WERI-Rb-1 (cell line): ENCODE measurements around the gene KNTC1.
"Not testable (repeated sequence)": the region's sequence is repeated elsewhere in the genome, so short reads cannot be mapped to it uniquely, and the experiment has no call there.

Source experiments
- DNase-seq: peaks from one replicate; pipeline ENCODE4 v3.0.0-alpha.2; 2020
- H3K27ac ChIP-seq: fragments of 250-450 bp; sonication (Bioruptor Pico); 2 replicates; pipeline ENCODE4 v1.5.1; 2020; ENCODE audit warnings: mild to moderate bottlenecking, moderate library complexity
- H3K27me3 ChIP-seq: fragments of 250-450 bp; sonication (Bioruptor Pico); 2 replicates; pipeline ENCODE4 v1.5.1; 2021; ENCODE audit warnings: mild to moderate bottlenecking, low read depth, moderate library complexity; ENCODE audit not compliant: insufficient read depth, severe bottlenecking
- H3K36me3 ChIP-seq: fragments of 250-450 bp; sonication (Bioruptor Pico); 2 replicates; pipeline ENCODE4 v1.5.1; 2020; ENCODE audit warnings: mild to moderate bottlenecking, moderate library complexity
- H3K4me3 ChIP-seq: 2 replicates; pipeline ENCODE4 v1.5.1; 2011; ENCODE audit warnings: low read depth, mild to moderate bottlenecking, control low read depth, low read length
- H3K9me3 ChIP-seq: fragments of 250-450 bp; sonication (Bioruptor Pico); 2 replicates; pipeline ENCODE4 v1.5.1; 2021; ENCODE audit warnings: mild to moderate bottlenecking, moderate library complexity; ENCODE audit not compliant: severe bottlenecking
- CTCF ChIP-seq: IDR thresholded peaks from 2 replicates; pipeline ENCODE4 v1.5.1; 2011; ENCODE audit warnings: low read depth, mild to moderate bottlenecking, control low read depth, inconsistent platforms, low read length

KNTC1 gene

GRCh38 chr12:122506393-122506938, 20.6 kb upstream of the KNTC1 start:
- H3K4me3 ChIP-seq = no peak overlapping the region
- H3K36me3 ChIP-seq = peaks cover 88% of the 10 kb centered on the region
- H3K9me3 ChIP-seq = no peaks in the 10 kb centered on the region
- DNase-seq = no peak
- no peaks in the 10 kb centered on the region for H3K27me3 ChIP-seq
- no peak for TF ChIP-seq CTCF
- no peak overlapping the region for H3K27ac ChIP-seq

- Histone ChIP-seq H3K9me3 (no peaks in the 10 kb centered on the region), H3K36me3 (peaks cover 98% of the 10 kb centered on the region), H3K4me3 (no peak overlapping the region), H3K27ac (no peak overlapping the region), H3K27me3 (no peaks in the 10 kb centered on the region)
- no peak for DNase-seq
- no peak for TF ChIP-seq CTCF
Measured at GRCh38 chr12:122508163-122508562, 18.9 kb upstream of the KNTC1 start.

- DNase-seq, H3K27me3 ChIP-seq, H3K4me3 ChIP-seq, H3K9me3 ChIP-seq, H3K27ac ChIP-seq: not testable (repeated sequence)
- peaks cover 97% of the 10 kb centered on the region for H3K36me3 ChIP-seq
Measured at GRCh38 chr12:122513028-122513427, 14.0 kb upstream of the KNTC1 start.

GRCh38 chr12:122513660-122514059, 13.4 kb upstream of the KNTC1 start:
- peaks cover 97% of the 10 kb centered on the region for H3K36me3 ChIP-seq
- H3K9me3 ChIP-seq = no peaks in the 10 kb centered on the region

GRCh38 chr12:122515275-122515674, 11.8 kb upstream of the KNTC1 start:
- no peak for TF ChIP-seq CTCF
- no peak overlapping the region for H3K4me3 ChIP-seq
- H3K36me3 ChIP-seq = peaks cover 97% of the 10 kb centered on the region
- H3K27me3 ChIP-seq = no peaks in the 10 kb centered on the region
- no peaks in the 10 kb centered on the region for H3K9me3 ChIP-seq
- no peak for DNase-seq
- no peak overlapping the region for H3K27ac ChIP-seq

More at GRCh38 chr12:122513660-122514059, 13.4 kb upstream of the KNTC1 start:
- Histone ChIP-seq H3K4me3 (no peak overlapping the region), H3K27me3 (no peaks in the 10 kb centered on the region), H3K27ac (no peak overlapping the region)
- no peak for DNase-seq
- TF ChIP-seq CTCF = no peak

- Histone ChIP-seq H3K4me3 (no peak overlapping the region), H3K36me3 (peaks cover 97% of the 10 kb centered on the region), H3K27me3 (no peaks in the 10 kb centered on the region), H3K9me3 (no peaks in the 10 kb centered on the region), H3K27ac (no peak overlapping the region; the same call in 1 of the 2 replicates)
- no peak for TF ChIP-seq CTCF
- DNase-seq = no peak
Measured at GRCh38 chr12:122516544-122517361, 10.3 kb upstream of the KNTC1 start.
